ENCODE results near the gene SMARCE1. TPM values are rescaled to one million over a fixed set of nuclear protein-coding genes. Genes with fewer than 3 reads are reported as not detected.

The SMARCE1 gene
- 98.5 to 122 TPM (median 119 TPM) in 5 replicates for total RNA-seq (2022; extraction: Qiagen RNA extraction; ENCODE audit: low read depth)

GRCh38 chr17:40647624-40648383 lies at the start of gene SMARCE1:
SMARCE1 (minus strand) TSS chr17:40647818; CDS start chr17:40645802, 2,016 bp downstream.

GRCh38 chr17:40664582-40665333 lies 17.1 kb upstream of the SMARCE1 start, which contains the start of gene KRT222:
KRT222 (minus strand) TSS chr17:40665177; CDS start chr17:40665099, 78 bp downstream.

Other genes with a start within 250 kb of the SMARCE1 start
- 197 to 286 TPM (median 260 TPM) in 5 replicates for gene TOP2A, start 229.9 kb downstream of the SMARCE1 start, total RNA-seq (2022; extraction: Qiagen RNA extraction; ENCODE audit: low read depth)
- 2,033 to 2,650 TPM (median 2,317 TPM) in 5 replicates for gene IGFBP4, start 204.4 kb downstream of the SMARCE1 start, total RNA-seq (2022; extraction: Qiagen RNA extraction; ENCODE audit: low read depth)
- gene TNS4, start 146.2 kb downstream of the SMARCE1 start, total RNA-seq (2022; extraction: Qiagen RNA extraction; ENCODE audit: low read depth), result 79.8 to 97.2 TPM (median 92.1 TPM) in 5 replicates
- 0.86 to 1.1 TPM (median 1.0 TPM) in 5 replicates for gene CCR7, start 82.3 kb downstream of the SMARCE1 start, total RNA-seq (2022; extraction: Qiagen RNA extraction; ENCODE audit: low read depth)
- 0.39 to 0.61 TPM (median 0.47 TPM) in 5 replicates for gene KRT222, start 17.4 kb upstream of the SMARCE1 start, total RNA-seq (2022; extraction: Qiagen RNA extraction; ENCODE audit: low read depth)
- not detected in 5 replicates for gene KRT24, start 55.9 kb upstream of the SMARCE1 start, total RNA-seq (2022; extraction: Qiagen RNA extraction; ENCODE audit: low read depth)
- not detected in 5 replicates for gene KRT25, start 107.5 kb upstream of the SMARCE1 start, total RNA-seq (2022; extraction: Qiagen RNA extraction; ENCODE audit: low read depth)
- gene KRT26, start 124.4 kb upstream of the SMARCE1 start, total RNA-seq (2022; extraction: Qiagen RNA extraction; ENCODE audit: low read depth), result not detected in 5 replicates
- gene KRT27, start 134.7 kb upstream of the SMARCE1 start, total RNA-seq (2022; extraction: Qiagen RNA extraction; ENCODE audit: low read depth), result not detected in 5 replicates
- gene KRT28, start 152.1 kb upstream of the SMARCE1 start, total RNA-seq (2022; extraction: Qiagen RNA extraction; ENCODE audit: low read depth), result not detected in 5 replicates
- gene KRT10, start 174.8 kb upstream of the SMARCE1 start, total RNA-seq (2022; extraction: Qiagen RNA extraction; ENCODE audit: low read depth), result 80.9 to 125 TPM (median 111 TPM) in 5 replicates
- gene KRT12, start 219.4 kb upstream of the SMARCE1 start, total RNA-seq (2022; extraction: Qiagen RNA extraction; ENCODE audit: low read depth), result not detected in 5 replicates
- gene KRT20, start 237.4 kb upstream of the SMARCE1 start, total RNA-seq (2022; extraction: Qiagen RNA extraction; ENCODE audit: low read depth), result 0.29 to 0.47 TPM (median 0.32 TPM) in 5 replicates

All from A549 treated with DMSO at 1 μM for 4 hours (cell line).